Muscle of leg (tissue), 11 donors: ENCODE results near the gene PPP1R15B. TPM values are rescaled to one million over a fixed set of nuclear protein-coding genes. Genes with fewer than 3 reads are reported as not detected.

Experiments used
- DNase-seq: peaks from one replicate; pipeline ENCODE4 v3.0.0; 2013
- H3K27ac ChIP-seq: one replicate; pipeline ENCODE4 v1.5.1; 2013; ENCODE audit warnings: mild to moderate bottlenecking, low read length, control low read depth
- H3K27me3 ChIP-seq: one replicate; pipeline ENCODE4 v1.6.1; 2013; ENCODE audit warnings: low read length; ENCODE audit not compliant: control insufficient read depth, insufficient read depth
- H3K36me3 ChIP-seq: one replicate; pipeline ENCODE4 v1.6.1; 2013; ENCODE audit warnings: low read length; ENCODE audit not compliant: control insufficient read depth, insufficient read depth
- H3K4me1 ChIP-seq: one replicate; pipeline ENCODE4 v1.6.1; 2013; ENCODE audit warnings: low read length; ENCODE audit not compliant: control insufficient read depth, insufficient read depth
- H3K4me3 ChIP-seq: one replicate; pipeline ENCODE4 v1.5.1; 2013; ENCODE audit warnings: low read length, control low read depth
- H3K9me3 ChIP-seq: replicated peaks from 2 replicates; pipeline ENCODE4 v1.6.1; 2013; ENCODE audit warnings: low read depth, low read length; ENCODE audit not compliant: control insufficient read depth
- WGBS: methylation state at CpG from one replicate; pipeline ENCODE4 v1.1.5; 2013; ENCODE audit warnings: missing lambda C conversion rate; ENCODE audit not compliant: insufficient coverage; 5-methylcytosine and 5-hydroxymethylcytosine counted together
- polyA plus RNA-seq, 8 donors: library from polyadenylated mRNA; unstranded; fragments of 120-200 nt; gene quantifications; one replicate each; pipeline versions ENCODE4 v1.2.1 to v1.2.3, GENCODE V29; 2013; ENCODE audit warnings: inconsistent platforms in 1 of 8, low replicate concordance in 1 of 8; ENCODE audit not compliant: insufficient read length in 8 of 8, insufficient read depth in 1 of 8
- total RNA-seq: library from RNA; stranded (reverse); fragments of 120-200 nt; gene quantifications from one replicate; pipeline ENCODE4 v1.2.4, GENCODE V29; 2013

PPP1R15B gene
- total and polyA plus RNA-seq, 9 donors: 20.9 to 33.4 (median 25.0) TPM

GRCh38 chr1:204435381-204435831 lies 23.8 kb upstream of the PPP1R15B start:
- H3K27ac ChIP-seq: no peak overlapping the region
- no peaks in the 10 kb centered on the region for H3K27me3 ChIP-seq
- H3K4me3 ChIP-seq: no peak overlapping the region
- H3K36me3 ChIP-seq: peaks cover 88% of the 10 kb centered on the region
- no peaks in the 10 kb centered on the region for H3K9me3 ChIP-seq
- 83% methylated on average over 1 of the region's 4 CpGs for WGBS
- H3K4me1 ChIP-seq: peaks cover 12% of the 10 kb centered on the region
- DNase-seq: no peak

GRCh38 chr1:204434116-204434755 lies 22.6 kb upstream of the PPP1R15B start:
- Histone ChIP-seq H3K4me1 (peaks cover 12% of the 10 kb centered on the region), H3K9me3 (no peaks in the 10 kb centered on the region), H3K36me3 (peaks cover 88% of the 10 kb centered on the region), H3K4me3 (no peak overlapping the region), H3K27me3 (no peaks in the 10 kb centered on the region), H3K27ac (no peak overlapping the region)
- DNase-seq: no peak
- 58% methylated on average over 4 of the region's 9 CpGs for WGBS

- Histone ChIP-seq H3K27ac (no peak overlapping the region), H3K9me3 (no peaks in the 10 kb centered on the region), H3K36me3 (peaks cover 83% of the 10 kb centered on the region), H3K4me3 (no peak overlapping the region), H3K4me1 (peaks cover 12% of the 10 kb centered on the region), H3K27me3 (no peaks in the 10 kb centered on the region)
- no CpG with 5 or more reads among the region's 2 CpGs for WGBS
- DNase-seq: no peak
Measured at GRCh38 chr1:204432708-204433107, 21.1 kb upstream of the PPP1R15B start.

GRCh38 chr1:204431310-204432184 lies 19.9 kb upstream of the PPP1R15B start:
- H3K4me1 ChIP-seq: peaks cover 12% of the 10 kb centered on the region
- H3K9me3 ChIP-seq: no peaks in the 10 kb centered on the region
- peaks cover 84% of the 10 kb centered on the region for H3K36me3 ChIP-seq
- no peak overlapping the region for H3K27ac ChIP-seq
- peak; percentile 85 for DNase-seq
- H3K27me3 ChIP-seq: no peaks in the 10 kb centered on the region
- WGBS: no CpG with 5 or more reads among the region's 13 CpGs
- no peak overlapping the region for H3K4me3 ChIP-seq

GRCh38 chr1:204429746-204430145 lies 18.1 kb upstream of the PPP1R15B start:
- no peak for DNase-seq
- 85% methylated on average over 6 of the region's 18 CpGs for WGBS
- H3K4me3 ChIP-seq: no peak overlapping the region
- peaks cover 12% of the 10 kb centered on the region for H3K4me1 ChIP-seq
- no peaks in the 10 kb centered on the region for H3K27me3 ChIP-seq
- H3K36me3 ChIP-seq: peaks cover 86% of the 10 kb centered on the region
- no peak overlapping the region for H3K27ac ChIP-seq
- H3K9me3 ChIP-seq: no peaks in the 10 kb centered on the region

- 100% methylated on average over 1 of the region's 9 CpGs for WGBS
- Histone ChIP-seq H3K4me1 (peaks cover 7% of the 10 kb centered on the region), H3K4me3 (no peak overlapping the region), H3K9me3 (no peaks in the 10 kb centered on the region), H3K36me3 (peaks cover 76% of the 10 kb centered on the region), H3K27ac (no peak overlapping the region), H3K27me3 (no peaks in the 10 kb centered on the region)
- DNase-seq: no peak
Measured at GRCh38 chr1:204426971-204427701, 15.5 kb upstream of the PPP1R15B start.

- no peaks in the 10 kb centered on the region for H3K9me3 ChIP-seq
- 100% methylated on average over 1 of the region's 2 CpGs for WGBS
- H3K27ac ChIP-seq: no peak overlapping the region
- no peaks in the 10 kb centered on the region for H3K27me3 ChIP-seq
- peaks cover 71% of the 10 kb centered on the region for H3K36me3 ChIP-seq
- no peak overlapping the region for H3K4me3 ChIP-seq
- peaks cover 1% of the 10 kb centered on the region for H3K4me1 ChIP-seq
- no peak for DNase-seq
Measured at GRCh38 chr1:204426474-204426873, 14.9 kb upstream of the PPP1R15B start.

- no peaks in the 10 kb centered on the region for H3K9me3 ChIP-seq
- DNase-seq: no peak
- no peak overlapping the region for H3K4me3 ChIP-seq
- no peaks in the 10 kb centered on the region for H3K27me3 ChIP-seq
- H3K27ac ChIP-seq: no peak overlapping the region
- no peaks in the 10 kb centered on the region for H3K4me1 ChIP-seq
- H3K36me3 ChIP-seq: peaks cover 73% of the 10 kb centered on the region
- WGBS: 94% methylated on average over 5 of the region's 5 CpGs
Measured at GRCh38 chr1:204426035-204426436, 14.4 kb upstream of the PPP1R15B start.

GRCh38 chr1:204424621-204425020 lies 13.0 kb upstream of the PPP1R15B start:
- no peak overlapping the region for H3K4me3 ChIP-seq
- no peak for DNase-seq
- H3K9me3 ChIP-seq: no peaks in the 10 kb centered on the region
- WGBS: 93% methylated on average over 7 of the region's 10 CpGs
- no peaks in the 10 kb centered on the region for H3K27me3 ChIP-seq
- H3K36me3 ChIP-seq: peaks cover 62% of the 10 kb centered on the region
- H3K27ac ChIP-seq: no peak overlapping the region
- H3K4me1 ChIP-seq: no peaks in the 10 kb centered on the region
